ENCODE results near the gene FAT4.

FAT4 gene, protein sequence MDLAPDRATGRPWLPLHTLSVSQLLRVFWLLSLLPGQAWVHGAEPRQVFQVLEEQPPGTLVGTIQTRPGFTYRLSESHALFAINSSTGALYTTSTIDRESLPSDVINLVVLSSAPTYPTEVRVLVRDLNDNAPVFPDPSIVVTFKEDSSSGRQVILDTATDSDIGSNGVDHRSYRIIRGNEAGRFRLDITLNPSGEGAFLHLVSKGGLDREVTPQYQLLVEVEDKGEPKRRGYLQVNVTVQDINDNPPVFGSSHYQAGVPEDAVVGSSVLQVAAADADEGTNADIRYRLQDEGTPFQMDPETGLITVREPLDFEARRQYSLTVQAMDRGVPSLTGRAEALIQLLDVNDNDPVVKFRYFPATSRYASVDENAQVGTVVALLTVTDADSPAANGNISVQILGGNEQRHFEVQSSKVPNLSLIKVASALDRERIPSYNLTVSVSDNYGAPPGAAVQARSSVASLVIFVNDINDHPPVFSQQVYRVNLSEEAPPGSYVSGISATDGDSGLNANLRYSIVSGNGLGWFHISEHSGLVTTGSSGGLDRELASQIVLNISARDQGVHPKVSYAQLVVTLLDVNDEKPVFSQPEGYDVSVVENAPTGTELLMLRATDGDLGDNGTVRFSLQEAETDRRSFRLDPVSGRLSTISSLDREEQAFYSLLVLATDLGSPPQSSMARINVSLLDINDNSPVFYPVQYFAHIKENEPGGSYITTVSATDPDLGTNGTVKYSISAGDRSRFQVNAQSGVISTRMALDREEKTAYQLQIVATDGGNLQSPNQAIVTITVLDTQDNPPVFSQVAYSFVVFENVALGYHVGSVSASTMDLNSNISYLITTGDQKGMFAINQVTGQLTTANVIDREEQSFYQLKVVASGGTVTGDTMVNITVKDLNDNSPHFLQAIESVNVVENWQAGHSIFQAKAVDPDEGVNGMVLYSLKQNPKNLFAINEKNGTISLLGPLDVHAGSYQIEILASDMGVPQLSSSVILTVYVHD (N-terminal part only)

DNA sequence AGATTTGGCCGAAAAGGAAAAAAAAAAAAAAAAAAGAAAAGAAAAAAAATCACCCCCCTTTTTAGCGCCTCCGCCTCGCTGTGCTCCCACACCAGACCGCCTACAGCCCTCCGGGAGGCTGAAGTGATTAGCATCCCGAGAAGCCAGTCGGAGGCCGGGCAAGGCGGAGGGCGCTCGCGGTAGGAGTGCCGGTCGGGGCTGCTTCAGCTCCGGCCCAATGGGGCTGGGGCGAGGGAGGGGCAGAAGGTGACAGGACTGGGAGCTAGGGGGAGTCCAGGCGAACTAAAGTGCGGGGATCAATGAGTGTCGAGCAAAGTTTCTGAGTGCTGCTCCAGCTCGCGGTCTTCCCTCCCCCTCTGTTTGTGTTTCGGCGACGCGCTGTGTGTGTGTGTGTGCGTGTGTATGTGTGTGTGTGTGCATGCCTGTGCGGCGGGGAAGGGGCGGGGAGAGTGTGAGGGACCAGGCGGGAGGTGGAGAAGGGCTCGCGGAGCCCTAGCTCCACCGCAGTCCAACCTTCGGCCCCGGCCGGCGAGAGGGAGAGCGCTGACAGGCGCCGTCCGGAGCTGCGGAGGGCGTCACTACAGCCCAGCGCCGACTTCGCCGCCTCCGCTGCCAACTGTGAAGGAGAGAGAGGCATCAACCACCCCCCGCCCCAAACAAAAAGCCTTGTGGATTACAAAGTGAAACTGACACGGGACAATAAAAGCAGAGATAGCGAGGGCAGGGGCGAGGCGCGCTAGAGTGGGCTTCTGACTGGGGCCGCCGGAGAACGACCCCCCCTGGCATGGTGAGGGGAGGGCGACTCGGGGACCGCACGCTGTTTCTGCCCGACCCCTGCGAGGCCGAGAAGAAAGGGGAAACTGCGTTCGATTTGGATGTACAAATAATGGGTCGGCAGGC is at the start of gene FAT4:
FAT4 (plus strand) TSS at position 280 of the 900 bp plus-strand sequence. CDS start 1,457 bp downstream, outside the sequence.
- DNase-seq (ENCODE audit: low read depth) = peak; percentile 100

DNA sequence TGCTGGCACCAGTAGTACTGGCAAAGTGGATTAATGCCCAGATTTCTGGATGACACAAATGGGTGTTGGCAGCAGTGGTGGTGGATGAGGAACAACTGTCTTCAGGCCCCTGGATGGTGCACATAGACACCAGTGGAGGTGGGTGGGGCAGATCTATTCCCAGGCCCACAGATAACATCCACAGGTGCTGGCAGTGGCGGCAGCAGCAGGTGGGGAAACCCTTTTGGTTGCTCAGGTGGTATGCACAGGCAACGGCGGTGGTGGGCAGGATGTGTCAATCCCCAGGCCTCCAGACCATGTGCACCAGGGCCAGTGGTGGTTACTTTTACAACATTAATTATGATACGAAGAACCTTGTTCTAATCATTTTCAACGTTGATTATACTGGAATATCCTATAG is 48.9 kb upstream of the FAT4 start:
- no peak for DNase-seq (ENCODE audit: low read depth)

DNA sequence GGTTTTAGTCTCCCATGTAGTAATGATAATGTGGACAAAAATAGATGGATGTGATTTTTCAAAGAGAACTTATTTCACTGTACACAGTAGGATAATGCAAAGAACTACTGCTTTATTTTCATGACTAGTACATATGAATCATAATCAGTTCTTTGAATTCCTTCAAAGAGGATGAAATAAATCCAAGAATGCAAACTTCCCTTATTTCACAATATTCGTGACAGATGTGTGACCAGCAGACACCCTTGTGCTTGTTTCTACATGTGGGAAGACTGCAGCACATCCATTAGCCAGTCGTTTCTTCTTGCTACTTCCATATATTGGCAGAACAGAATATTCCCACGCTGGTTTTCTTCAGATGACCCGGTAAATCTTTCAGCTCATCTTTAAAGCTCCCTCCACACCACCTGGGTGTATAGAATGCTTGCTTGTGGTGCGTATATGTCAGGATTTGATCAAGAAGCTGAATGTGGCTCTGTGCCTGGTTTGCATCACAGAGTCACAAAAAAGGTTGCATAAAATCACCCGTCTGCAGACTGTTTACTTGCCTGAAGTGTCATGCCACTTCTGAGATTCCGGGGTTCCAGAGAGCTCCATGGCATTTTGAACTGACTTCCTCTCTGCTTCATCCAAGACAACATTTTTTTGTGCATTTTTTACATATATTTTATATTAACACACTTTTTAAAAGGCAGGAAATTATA is 47.7 kb upstream of the FAT4 start:
- peak; percentile 89 for DNase-seq (ENCODE audit: low read depth)

DNA sequence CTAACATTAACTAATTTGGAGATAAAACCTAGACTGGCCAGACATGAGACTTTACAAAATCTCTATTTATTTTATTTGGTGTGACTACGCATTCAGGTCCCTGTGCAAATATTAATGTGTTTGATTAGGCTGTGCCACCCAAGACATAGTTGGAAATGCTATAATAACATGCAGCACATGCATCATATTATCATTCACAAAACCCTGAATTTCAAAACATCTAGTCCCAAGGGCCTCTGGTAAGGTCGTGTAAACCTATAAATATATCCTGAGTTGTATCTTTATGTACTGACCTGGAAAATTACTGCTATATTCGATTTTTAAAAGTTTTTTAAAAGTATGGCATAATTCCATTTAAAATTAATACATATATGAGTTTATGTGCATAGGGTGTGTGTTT is 47.1 kb upstream of the FAT4 start:
- DNase-seq (ENCODE audit: low read depth) = peak; percentile 55

DNA sequence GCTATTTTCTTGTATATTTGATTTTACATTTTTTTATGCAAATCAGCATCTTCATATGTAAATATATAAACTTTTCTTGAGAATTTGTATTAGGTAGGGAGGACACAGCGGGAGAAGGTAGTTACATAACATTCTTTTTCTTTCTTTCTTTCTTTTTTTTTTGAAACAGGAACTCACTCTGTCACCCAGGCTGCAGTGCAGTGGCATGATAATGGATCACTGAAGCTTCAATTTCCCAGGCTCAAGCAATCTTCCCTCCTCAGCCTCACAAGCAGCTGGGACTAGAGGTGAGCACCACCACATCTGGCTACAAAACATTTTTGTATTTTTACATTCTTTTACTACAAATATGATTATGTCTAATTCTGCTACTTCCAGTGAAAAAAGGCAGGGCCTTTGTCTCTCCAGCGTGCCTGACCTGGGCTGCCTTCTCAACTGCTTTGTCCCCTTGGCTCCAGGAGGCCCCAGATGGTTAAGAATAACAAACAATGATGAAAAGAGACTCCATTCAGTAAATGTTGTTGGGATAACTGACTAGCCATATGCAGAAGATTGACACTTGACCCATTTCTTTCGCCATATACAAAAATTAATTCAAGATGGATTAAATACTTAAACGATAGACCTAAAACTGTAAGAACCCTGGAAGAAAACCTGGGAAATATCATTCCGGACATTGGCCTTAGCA is 46.5 kb upstream of the FAT4 start:
- DNase-seq (ENCODE audit: low read depth) = peak; percentile 79

DNA sequence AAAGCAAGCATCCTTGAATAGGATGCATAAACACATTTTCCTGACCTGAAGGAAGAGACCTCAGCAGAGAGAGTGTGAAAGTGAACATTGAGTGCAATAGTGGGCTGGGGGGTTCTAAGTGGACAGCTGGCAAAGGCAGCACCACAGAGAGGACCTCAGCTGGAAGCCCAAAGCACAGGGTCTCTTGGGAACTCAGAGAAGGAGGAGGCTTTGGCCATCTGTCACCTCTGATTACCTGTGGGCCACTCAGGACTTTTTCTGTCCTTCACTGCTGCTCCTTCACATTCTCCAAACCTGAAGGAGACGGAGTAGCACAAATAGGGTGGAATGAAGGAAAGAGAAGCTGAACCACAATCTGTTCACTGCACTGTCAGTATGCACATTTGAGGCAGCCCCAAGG is 37.9 kb upstream of the FAT4 start:
- no peak for DNase-seq (ENCODE audit: low read depth)

DNA sequence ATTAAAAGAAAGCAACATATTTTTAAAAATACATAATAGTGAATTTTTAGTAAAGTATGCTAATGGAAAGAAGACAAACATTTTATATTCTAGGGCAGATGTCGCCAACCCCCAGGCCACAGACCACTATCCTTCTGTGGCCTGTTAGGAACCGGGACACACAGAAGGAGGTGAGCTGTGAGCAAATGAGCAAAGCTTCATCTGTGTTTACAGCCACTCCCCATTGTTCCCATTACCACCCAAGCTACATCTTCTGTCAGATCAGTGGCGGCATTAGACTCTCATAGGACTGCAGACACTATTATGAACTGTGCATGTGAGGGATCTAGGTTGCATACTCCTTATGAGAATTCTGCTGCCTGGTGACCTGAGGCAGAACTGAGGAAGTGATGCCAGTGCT is 37.0 kb upstream of the FAT4 start:
- DNase-seq (ENCODE audit: low read depth) = no peak

DNA sequence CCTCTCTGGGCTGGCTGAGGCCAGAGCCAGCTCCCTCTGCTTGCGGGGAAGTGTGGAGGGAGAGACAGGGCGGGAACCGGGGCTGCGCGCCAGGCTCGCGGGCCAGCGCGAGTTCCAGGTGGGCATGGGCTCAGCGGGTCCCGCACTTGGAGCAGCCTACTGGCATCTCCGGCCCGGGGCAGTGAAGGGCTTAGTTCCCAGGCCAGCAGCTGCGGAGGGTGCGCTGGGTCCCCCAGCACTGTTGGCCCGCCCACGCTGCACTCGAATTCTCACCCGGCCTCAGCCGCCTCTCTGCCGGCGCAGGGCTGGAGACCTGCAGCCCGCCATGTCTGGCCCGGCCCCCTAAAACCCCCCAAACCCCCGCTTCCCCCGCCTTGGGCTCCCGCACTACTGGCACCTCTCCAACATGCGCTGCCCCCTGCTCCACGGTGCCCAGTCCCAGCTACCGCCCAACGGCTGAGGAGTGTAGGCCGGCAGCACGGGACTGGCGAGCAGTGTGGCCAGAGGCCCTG is 33.8 kb upstream of the FAT4 start:
- DNase-seq (ENCODE audit: low read depth) = no peak

DNA sequence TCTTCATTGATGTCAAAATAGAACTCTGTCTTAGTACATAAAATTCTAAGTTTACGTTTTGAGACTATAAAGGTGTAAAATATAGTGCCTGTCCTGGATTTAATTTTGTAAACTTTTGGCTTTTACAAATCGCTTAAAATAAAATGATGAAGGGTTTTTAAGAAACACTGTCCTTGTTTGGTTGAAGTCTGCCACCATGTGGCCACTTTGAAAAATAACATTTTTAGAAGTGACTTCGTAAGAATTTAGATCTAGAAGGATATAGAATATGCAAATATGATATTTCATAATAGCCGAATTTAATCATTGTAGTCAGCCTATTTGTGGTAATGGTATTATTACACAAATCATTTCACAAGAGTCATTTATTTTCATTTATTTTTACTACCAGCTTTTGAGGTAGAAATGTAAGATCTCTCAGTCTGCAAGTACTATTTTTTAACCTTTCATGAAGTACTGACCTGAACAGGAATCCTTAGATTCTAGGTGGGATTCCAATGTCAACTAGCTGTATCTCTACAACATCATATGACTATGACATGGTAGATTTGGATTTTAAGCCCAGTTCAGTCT is 31.0 kb upstream of the FAT4 start:
- peak; percentile 69 for DNase-seq (ENCODE audit: low read depth)

DNA sequence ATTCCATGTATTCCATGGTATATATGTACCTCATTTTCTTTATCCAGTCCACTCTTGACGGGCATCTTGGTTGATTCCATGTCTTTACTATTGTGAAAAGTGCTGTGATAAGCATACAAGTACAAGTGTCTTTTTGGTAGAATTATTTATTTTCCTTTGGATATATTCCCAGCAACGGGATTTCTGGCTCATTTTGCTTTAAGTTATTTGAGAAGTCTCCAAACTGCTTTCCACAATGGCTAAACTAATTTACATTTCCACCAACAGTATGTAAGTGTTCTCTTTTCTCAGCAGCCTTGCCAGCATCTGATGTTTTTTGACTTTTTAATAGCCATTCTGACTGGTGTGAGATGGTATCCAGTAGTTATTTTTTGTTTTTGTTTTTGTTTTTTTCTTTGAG is 17.6 kb upstream of the FAT4 start:
- DNase-seq (ENCODE audit: low read depth) = no peak

DNA sequence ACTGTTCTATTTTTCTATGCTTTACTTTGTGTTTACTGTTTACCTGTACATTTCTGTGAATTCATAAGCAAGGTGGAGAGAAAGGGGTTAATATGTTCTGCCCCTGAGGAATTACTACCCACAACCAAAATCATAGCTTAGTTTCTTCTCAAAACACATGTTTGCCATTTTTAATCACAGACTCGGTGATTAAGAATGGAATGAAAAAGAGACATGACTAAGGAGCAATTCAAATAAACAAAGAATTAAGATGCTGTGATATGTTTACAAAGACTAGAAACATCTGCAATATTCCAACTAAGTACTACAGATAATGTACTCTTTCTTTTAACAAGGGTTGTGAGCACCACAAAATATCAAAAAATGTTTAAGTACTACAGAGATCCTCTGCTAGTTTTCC is 11.7 kb upstream of the FAT4 start:
- DNase-seq (ENCODE audit: low read depth) = peak; percentile 44

DNA sequence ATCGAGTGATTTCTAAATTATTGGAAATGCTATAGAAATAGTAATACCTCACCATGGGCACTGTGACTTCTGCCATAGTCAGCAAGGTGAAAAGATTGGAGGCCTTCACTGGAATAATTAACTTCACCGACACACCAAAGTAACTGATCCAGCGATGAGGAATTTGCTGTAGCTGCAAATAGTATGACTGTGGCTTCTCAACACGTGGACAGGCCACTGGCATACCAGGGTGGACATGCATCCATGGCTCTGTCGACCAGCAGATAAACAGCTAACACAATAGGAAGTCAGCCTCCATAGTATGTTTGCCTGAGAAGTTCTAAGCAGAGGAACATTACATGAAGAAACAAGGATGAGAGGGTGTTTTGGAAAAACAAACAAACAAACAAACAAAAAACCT is 10.9 kb upstream of the FAT4 start:
- DNase-seq (ENCODE audit: low read depth) = no peak

DNA sequence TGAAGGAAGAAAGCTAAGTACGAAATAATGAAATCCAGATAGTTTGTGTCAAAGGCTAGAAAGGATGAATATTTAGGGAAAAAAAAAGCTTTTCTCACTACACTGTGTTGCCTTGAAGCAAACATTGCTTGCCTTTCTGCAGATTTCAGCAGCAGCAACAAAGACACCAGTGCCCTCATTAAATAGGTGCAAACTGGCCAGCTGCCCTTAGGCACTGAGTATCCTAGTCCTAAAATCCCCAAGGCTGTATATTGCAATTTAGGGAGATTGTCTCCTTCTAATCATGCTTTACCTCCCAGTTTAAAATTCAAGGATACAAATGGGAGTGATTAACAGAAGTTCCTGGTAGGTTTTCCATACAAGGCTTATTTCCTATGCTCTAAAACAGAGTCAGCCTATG is 8.6 kb upstream of the FAT4 start:
- DNase-seq (ENCODE audit: low read depth) = no peak

DNA sequence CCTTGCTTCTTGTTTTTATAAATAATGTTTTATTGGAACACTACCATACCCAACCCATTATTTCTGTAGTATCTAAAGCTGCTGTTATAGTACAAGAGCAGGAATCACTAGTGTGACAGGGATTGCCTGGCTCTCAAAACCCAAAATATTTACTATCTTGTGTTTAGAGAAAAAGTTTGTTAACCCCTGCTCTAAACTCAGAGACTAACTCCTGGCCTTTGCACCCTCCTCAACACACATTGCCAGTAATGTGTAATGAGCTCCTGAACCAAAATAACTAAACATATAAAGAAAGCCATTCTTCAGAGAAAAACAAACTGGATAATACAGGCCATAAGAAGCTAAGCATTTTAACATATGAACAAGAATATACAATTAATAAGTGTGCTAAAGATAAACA is 8.2 kb upstream of the FAT4 start:
- no peak for DNase-seq (ENCODE audit: low read depth)

DNA sequence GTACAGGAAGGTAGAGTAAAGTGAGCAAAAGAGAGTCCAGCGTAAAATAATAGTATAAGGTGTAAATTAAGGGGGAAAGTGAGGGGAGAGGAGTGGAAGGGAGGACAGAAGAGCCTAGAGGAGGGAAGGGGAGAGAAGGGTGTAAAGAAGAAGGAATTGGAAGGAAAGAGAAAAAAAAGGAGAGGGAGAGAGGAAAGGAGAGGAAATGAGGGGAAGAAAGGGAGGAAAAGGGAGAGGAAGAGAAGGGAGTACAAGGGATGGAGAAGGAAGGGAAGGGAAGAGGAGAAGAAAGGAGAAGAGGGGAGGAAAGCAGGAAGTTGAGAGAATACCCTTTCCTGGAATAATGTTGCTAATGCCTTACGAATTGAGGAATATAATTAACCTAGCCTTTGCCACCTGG is 3.3 kb upstream of the FAT4 start:
- no peak for DNase-seq (ENCODE audit: low read depth)

DNA sequence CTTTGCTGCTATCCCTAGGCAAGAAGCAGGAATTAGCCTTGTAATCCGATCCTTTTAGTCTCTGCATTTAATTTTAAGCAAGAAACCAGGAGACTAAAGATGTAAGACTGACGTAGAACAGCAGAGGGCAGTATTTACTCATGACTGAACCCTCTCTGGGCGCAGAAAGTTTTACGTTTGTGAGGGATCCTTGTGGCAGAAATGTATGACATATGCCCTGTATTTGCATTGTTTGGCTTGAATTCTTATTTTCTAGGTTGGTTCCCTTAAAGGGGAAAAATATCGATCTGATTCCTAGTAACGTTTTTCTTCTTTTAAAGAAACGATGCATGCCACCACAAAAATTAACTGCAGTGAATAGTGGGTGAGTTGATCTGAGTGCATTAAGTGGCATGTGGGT is 1.3 kb upstream of the FAT4 start:
- DNase-seq (ENCODE audit: low read depth) = peak; percentile 89

DNA sequence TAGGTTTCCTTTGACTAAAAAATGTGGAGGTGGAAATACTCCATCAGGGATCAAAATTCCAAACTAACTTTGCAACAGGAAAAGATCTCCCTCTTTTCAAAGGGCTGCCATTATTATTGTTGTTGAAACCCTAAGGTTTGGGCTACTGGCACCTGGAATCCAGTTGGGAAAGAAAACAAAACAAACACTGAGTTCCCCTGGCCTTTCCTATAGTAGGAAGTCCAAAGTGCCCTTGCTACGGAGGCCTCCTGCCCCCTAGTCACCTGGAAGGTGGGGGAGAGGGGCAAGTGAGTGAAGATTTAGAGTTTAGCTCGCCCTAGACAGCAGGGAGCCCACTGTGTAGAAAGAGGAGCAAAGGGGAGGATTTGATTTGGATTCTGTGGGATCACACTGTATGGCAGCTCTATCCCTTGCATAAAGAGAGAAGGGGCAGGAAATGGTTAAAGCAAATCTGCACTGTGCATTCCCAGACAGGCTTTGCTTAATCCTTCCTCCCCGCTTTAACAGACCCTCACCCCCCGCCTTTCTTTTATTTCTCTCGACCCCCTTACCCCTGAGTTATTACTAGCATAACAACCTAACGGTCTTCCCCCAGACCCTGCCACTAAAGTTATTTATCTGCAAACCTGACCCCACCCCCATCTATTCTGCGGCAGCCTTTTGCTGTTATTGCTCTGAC is 627 bp upstream of the FAT4 start:
- DNase-seq (ENCODE audit: low read depth) = no peak

DNA sequence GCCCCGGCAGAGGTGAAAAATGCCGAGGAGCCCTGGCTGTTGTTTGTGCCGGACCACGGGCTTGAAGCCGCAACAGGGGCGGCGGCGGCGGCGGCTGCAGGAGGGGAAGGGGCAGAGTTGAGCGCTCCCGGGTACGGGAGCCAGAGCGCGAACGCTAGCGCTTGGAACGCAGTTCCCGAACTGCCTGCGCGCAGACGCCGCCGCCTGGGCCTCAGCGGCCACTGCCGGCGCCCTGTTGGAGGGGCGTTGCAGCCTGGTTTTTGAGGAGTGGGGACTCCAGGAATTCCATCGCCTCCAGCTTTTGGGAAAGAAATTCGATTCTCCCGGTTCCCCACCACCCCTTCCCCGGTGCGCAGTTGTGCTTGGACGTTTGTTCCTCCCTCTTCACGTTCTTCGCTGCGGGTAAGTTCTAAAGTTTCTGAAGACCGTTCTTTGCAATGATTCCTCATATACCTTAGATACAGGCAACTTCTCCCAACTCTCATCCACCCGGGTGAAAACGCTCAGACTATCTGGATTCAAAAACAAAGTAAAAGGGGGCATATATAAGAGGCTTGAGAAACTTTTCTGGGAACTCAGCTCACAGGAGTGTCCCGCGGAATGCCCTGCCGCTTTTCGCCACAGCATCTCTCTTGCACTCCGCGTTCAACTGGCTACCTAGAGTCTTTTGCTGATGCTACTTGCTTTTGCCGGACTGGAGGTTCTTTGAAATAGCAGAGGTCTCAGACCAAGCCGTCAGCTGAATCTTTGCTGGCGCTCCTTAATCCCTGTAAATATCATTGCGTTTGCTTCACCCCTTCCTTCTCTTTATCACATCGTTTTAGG is 1.0 kb downstream of the FAT4 start:
- DNase-seq (ENCODE audit: low read depth) = peak; percentile 53

DNA sequence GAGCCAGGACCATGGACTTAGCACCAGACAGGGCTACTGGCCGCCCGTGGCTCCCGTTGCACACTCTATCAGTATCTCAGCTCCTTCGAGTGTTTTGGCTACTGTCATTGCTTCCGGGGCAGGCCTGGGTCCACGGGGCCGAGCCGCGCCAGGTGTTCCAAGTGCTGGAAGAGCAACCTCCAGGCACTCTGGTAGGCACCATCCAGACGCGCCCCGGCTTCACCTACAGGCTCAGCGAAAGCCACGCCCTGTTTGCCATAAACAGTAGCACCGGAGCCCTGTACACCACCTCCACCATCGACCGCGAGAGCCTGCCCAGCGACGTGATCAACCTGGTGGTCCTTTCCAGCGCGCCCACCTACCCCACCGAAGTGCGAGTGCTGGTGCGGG is 1.6 kb downstream of the FAT4 start:
- DNase-seq (ENCODE audit: low read depth) = peak; percentile 31
